Stimulated activated CD8-positive, alpha-beta memory T cell treated with anti-CD3 and anti-CD28 coated beads, Interleukin-4, amount 100 ng/mL, for 4 hours (primary cell): Measurements from ENCODE around the gene MYOZ3.

Source experiments
- DNase-seq, 2 donors: peaks; one replicate each; pipeline ENCODE4 v3.0.0-alpha.2; 2020; ENCODE audit warnings: low read depth in 2 of 2, low spot score in 1 of 2

Gene MYOZ3, protein sequence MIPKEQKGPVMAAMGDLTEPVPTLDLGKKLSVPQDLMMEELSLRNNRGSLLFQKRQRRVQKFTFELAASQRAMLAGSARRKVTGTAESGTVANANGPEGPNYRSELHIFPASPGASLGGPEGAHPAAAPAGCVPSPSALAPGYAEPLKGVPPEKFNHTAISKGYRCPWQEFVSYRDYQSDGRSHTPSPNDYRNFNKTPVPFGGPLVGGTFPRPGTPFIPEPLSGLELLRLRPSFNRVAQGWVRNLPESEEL

GRCh38 chr5:150661086-150661485 lies at the start of gene MYOZ3:
TSS of gene MYOZ3 (plus strand) at chr5:150661251. CDS start at chr5:150662942, 1,691 bp downstream.
- DNase-seq: no peak

- no peak for DNase-seq
Measured at GRCh38 chr5:150612405-150612804, 48.6 kb upstream of the MYOZ3 start.

DNA sequence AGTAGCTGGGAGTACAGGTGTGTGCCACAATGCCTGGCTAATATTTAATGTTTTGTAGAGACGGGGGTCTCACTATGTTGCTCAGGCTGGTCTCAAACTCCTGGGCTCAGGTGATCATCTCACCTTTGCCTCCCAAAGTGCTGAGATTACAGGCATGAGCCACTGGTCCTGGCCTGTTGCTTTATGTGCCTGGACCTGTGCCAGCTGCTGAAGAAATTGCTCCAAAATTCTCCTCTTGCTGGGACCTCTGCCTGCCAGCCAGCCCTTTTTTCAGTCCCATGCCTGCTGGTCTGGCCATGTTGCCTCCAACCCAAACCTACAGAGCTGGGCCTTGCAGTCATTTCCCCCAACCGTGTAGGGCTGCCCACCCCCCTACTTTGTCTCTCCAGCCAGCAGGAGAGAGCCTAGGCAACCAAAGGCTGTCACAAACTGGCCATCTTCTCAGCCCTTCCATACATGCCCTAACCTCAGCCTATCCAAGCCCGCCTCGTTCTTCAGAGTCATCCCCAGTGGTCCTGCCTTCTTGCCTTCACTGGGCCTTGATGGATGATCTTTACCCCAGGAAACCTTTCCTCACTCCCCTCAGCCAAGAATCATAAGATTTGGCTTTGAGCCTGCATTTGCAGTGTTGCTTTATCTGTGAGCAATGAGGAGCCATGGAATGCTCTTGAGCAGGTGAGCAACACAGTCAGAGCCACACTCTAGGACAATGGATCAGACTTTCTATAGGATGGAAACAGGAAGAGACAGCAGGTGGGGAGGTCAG lies 48.0 kb upstream of the MYOZ3 start:
- no peak for DNase-seq

GRCh38 chr5:150613991-150614660 lies 46.9 kb upstream of the MYOZ3 start:
- no peak for DNase-seq

- no peak for DNase-seq
Measured at GRCh38 chr5:150614661-150615060, 46.4 kb upstream of the MYOZ3 start.

- no peak for DNase-seq
Measured at GRCh38 chr5:150615141-150615699, 45.8 kb upstream of the MYOZ3 start.

GRCh38 chr5:150616024-150616470 lies 45.0 kb upstream of the MYOZ3 start:
- no peak for DNase-seq

DNA sequence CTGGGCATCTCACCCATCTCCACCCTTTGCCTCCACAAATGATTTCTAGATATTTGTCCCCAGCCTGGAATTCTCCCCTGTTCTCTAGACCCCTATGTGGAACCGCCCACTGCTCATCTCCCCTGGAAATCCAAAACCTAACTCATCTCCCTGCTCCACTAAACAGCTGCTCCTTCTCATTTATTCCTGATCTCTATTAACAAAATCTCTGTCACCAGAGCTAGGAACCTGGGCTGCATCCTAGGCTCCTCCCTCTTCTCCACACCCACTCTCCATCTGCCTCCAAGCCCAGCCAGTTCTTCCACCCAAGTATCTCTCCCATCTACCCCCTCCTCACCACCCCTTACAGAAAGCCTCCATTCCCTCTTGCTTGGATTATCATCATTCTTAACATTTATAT lies 44.5 kb upstream of the MYOZ3 start:
- no peak for DNase-seq

DNA sequence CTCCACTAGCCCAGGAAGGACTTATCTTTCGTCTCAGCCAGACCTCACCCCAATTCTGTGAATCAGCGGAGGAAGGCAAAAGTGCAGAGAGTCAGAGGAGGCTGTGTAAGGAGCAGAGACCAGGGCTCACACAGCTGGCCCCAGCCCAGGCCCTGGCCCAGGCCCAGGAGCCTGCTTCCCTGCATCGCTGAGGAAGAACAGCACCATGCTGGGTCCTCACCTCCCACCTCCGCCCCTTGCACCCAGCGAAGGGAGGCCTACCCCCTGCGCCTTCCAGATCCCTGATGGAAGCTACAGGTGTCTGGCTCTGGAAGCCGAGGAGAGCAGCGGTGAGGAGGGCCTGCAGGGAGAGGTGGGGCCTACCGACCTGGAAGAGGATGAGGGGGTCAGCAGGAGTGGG lies 42.9 kb upstream of the MYOZ3 start:
- DNase-seq: no peak

- DNase-seq: no peak
Measured at GRCh38 chr5:150618588-150619281, 42.3 kb upstream of the MYOZ3 start.

DNA sequence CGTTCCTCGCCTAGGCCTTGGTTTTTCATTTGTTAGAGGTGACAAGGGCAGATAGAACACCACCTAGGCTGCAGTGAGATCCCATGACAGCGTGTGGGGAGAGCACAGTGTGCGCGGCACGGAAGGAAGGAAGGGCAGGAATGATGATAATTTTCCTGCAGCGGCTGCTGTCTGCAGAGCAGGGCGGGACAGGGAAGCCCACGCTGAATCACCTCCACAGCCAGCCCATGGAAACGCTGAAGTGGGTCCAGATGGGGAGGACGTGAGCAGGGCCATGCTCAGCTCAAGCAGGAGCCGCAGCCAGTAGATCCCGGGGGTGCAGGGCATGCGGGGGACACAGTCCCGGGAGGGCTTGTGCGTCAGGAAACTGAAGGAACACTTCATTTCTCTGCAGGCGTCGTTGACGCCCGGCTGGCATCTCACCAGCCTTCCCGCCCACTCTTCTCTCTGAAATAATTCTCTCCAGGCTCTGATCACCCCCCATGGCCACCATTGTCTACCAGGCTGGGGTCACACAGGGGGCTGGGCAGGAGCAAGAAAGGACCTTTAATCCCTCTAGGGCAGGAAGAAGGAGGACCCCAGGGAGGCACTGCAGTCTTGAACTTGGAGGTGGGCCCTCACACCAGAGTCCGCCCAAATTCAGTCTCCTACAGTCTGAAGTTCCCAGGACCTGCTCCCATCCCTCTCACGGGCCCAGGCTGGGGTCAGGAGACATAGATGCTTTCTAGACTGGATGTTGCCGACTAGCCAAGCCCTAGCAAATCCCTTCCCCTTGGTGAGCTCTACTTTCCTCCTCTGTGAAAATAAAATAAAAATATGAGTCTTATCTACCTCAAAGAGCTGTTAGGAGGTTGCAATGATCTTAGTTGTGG lies 41.5 kb upstream of the MYOZ3 start:
- no peak for DNase-seq

- no peak for DNase-seq
Measured at GRCh38 chr5:150621301-150621700, 39.8 kb upstream of the MYOZ3 start.

DNA sequence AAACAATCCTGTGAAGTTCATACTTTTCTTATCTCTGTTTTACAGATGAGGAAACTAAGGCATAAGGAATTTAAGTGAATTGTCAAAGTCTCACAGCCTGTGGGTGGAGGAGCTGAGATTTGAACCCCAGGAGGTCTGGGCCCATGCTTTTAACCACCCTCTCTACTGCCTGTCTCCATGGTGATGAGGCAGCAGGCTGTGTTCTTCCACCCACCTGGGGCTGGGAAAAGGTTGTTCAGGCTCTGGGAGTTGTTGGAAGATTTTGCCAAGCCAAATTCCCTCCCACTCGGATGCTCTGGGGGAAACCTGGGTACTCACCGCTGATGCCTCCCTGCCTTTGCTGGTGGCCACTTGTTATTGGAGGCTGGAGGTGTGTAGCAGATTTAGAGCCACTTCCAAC lies 38.9 kb upstream of the MYOZ3 start:
- no peak for DNase-seq

- no peak for DNase-seq
Measured at GRCh38 chr5:150623152-150623877, 37.7 kb upstream of the MYOZ3 start.

GRCh38 chr5:150623878-150624216 lies 37.2 kb upstream of the MYOZ3 start:
- no peak for DNase-seq

DNA sequence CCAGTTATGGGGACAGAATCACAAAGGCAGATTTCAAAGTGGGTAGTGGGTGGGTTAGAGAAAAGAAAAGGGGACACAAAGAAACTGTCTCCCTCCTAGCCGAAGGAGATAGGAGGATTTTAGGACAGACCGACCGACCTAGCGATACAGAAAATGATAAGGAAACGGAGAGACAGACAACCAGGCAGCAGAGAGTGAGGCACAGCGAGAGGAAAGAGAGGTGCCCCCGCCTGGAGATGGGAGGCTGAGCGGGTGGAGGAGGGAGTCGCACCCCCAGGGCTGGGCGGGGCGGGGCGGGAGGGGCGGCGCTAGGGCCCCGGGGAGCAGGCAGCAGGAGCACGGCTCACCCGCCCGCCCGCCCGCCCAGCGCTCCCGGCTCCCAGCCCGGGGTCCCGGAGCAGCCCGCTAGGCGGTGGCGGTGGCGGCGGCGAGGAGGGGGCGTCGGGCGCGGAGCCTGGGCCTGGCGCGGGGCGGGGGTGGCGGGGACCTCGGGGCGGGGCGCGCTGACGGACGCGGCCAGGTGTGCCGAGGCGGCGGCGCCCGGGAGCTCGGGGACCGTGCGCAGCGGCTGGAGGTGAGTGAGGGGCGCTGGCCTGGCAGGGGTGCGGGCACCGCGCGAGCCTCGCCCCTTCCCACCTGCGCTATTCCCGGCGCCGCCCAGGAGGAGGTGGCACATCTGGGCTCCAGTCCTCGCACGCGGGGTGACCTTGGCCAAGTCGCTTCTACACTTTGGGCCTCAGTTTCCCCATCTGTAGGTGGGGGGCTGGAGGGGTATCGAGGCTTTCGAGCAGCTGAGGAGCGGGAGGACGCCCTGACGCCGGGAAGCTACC lies 36.5 kb upstream of the MYOZ3 start:
- no peak for DNase-seq

- DNase-seq: no peak
Measured at GRCh38 chr5:150625164-150625535, 35.9 kb upstream of the MYOZ3 start.

DNA sequence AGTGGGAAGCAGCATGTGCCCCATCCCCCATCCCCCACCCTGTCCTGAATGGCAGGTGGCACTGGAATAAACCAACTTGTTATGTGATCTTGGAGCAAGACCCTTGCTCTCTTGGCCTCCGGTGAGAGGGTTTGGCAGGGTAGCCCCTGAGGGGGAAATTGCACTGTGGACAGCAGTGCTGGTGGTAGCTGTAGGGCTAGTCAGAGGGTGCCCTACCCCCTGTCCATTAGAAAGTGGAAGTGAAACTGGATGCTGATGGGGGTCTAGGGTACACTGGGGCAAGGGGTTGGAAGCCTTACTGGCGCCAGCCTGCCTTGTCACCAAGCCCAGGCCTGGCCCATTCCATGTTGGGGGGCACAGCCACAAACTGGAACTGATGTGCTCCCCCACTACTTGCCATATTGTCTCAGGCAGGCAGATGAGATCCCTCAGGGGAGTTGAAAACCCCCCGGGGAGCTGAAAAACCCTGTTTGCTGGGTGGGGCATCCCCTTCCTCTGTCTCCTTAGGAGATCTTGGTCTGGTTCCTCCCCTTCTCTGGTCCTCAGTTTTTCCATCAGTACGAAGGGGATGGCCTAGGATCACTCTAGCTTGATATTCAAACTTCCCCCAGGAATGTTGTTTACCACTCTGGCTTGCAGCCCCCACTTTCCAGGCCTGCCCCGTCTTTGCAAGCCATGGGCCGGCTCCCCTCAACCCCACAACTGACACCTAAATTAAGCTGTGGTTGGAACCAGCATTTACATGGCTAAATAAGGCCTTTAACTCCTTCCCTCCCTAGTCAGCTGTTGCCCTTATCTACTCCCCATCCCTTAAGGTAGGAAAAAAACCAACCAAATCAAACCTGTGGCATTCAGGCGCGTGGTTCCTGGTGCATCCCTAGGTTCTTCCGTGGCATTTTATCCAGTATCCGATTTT lies 35.0 kb upstream of the MYOZ3 start:
- DNase-seq: no peak
